ENCODE data around the gene HDAC8.

HDAC8 gene

DNA sequence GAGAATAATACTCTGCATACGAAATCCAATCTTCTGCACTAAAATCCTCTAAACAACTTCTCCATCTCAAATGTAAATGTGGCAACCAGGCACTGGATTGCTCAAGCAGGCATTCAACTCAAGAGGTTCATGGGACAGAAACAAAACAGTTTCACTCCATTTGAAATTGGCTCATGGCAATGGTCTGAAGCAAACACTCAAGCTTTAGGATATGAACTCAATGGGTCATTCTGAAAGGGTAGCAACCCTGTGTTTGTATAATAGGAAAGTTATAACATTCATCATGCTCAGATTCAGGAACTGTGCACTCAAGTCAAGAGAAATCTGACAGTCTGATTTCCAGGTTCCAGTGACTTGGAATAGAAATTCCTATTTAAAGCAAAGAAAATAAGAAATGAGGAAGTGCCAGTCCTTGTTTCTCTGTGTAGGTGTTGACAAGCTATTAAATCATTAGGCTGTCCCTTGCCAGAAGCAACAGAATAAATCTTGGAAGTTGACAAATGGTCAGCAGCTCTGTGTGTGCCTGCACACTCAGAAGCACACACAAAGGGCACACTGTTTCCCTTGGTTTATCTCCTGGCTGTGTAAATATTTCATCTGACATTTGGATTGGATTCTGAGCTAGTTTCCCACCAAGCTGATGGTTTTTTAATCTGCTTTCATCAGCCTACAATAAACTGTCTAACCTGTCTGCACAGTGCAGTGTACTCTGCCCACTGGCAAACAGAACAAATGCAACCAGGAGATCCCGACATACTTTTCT is 191.0 kb downstream of the HDAC8 start:
- DNase-seq (ENCODE audit: low read depth in 3 of 3): no peak

DNA sequence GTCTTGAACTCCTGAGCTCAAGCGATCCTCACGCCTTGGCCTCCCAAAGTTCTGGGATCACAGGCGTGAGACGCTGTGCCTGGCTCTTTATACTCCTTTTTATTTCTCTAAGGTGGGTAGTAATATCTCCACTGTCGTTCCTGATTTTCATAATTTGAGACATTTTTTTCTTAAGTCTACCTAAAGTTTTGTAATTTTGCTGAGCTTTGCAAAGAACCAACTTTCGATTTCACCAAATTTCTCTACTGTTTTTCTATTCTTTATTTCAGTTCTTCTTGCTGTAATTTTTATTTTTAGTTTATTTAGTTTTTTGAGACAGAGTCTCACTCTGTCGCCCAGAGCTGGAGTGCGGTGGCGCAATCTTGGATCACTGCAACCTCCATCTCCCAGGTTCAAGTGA is 196.5 kb downstream of the HDAC8 start:
- no peak for DNase-seq (ENCODE audit: low read depth in 3 of 3)

DNA sequence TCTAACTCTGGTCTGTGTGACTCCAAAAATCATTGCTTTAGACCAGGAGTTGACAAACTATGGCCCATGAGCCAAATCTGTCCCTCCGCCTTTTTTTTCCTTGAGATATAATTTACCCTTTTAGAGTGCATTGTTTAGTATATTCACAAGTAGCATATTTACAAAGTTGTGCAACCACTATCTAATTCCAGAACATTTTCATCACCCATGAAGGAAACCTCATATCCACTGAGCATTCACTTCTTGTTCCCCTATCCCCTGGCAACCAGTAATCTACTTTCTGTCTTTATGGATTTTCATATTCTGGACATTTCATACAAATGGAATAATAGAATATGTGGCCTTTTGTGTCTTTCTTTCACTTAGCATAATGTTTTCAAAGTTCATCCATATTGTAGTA is 199.5 kb downstream of the HDAC8 start:
- DNase-seq (ENCODE audit: low read depth in 3 of 3): no peak

DNA sequence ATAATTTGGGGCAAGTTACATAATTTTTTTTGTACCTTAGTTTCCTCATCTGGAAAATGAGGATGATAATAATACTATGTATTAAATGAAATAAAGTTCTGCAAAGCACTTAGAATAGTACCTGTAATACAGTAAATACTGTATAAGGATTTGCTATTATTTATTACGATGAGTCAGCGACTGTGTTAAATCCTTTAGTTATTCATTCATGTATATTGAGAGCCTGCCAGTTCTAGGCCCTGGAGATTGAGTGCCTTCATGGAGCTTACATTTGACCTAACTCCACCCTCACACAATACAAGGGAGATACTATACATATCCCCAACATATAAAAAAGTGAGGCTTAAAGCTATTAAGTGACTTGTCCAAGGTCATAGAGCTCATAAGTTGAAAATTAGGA is 199.9 kb downstream of the HDAC8 start:
- DNase-seq (ENCODE audit: low read depth in 3 of 3): no peak

DNA sequence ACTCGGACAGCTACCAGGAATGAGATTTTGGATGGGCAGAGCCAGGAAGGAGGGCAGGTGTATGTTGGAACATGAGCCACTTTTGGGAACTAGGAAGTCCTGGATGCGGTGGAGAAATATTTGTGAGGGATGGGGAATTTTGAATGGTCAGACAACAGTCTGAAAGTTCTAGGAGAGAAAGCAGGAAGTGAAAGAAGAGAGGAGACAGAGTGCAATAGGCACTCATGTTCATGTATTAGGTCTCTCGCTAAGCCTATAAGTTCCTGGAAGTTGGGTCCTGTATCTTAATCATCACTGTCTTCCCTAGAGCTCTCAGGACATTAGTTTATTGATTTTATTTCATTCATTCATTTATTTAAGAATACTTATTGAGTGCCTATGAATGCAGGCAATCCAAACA is 201.2 kb downstream of the HDAC8 start:
- DNase-seq (ENCODE audit: low read depth in 3 of 3): no peak

DNA sequence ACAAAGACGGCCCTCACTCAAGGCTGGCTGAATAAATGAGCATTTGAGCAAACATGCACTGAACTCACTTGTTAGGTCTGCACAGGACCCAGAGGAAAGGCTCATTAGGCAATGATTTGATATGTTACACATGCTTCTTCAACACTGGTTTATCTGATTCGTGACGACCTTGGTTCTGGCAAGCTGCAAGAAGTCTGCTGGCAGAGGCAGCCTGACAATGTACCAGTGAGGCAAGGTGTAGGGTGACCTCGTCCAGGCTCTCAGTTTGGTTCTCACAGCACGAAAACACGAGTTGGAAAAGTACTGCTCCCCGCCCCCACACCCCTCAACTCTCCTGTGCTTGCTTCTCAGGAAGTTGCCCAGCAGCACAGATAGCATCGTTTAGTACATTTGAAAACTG is 203.8 kb downstream of the HDAC8 start:
- DNase-seq (ENCODE audit: low read depth in 3 of 3): no peak

DNA sequence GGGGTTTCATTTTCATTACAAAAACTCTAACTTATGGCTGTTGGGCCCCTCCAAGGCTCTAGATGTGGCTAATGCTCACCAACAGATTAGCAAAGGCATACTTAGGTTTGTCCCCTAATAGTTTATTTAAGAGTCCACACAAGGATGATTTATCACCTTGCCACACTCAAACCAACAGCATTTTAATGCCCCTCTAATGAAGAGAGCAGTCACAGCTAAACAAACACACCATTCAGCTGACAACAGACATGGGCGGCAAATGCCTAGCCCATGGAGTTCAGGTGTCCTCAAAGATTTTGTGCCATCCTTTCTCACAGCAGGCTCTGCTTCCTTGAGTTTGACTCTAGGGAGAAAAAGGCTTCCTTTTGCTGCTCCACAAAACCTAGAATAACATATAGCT is 205.1 kb downstream of the HDAC8 start:
- no peak for DNase-seq (ENCODE audit: low read depth in 3 of 3)

DNA sequence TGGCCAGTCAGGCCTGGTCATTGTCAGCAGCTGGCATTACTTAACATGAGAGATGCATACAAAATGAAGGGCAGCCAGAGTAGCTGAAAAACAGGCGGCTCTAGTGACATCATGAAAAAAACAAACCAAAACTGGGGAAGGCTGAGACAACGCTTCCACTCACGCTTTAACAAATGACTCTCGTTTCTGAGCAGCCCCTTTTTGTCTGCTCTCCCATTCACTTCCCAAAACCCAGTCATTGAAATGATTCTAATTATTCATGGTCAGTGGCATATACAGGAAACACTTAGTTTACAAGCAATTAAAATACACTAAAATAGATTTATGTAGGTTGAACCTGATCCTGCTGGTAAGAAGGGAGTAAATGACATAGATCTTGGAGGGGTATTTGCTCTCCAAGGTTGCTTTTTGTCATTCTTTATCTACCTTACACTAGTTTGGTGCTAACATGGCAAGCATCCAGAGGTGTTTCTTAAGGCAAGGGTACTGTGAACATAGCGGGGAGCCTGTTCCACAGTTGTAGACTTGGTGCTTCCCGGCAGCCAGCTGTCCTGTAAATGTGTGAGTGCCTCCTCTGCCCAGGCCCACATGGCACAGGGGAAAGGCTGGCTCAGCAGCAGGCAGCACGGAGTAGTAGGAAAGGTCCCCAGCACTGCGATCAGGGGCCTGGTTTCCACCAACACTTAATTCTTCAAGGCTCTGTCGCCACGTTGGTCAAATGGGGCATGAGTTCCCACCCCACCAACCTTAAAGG is 205.8 kb downstream of the HDAC8 start:
- DNase-seq (ENCODE audit: low read depth in 3 of 3): no peak

DNA sequence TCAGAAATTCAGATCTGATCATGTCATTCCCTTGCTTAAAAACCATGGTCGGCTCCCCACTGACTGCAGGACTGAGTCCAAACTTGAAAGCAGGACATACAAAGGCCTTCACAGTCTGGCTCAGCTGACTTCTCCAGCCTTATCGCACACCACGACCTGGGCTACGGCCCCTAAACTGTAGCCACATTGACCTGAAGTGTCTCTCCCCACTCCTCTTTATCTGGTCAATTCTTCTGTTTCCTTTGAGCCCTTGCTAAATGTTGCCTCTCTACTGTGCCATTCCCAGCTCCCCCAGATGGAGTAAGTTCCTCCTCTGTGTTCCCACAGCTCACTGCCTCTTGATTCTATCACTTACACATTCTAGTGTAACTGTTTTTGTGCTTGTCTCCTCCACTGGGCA is 206.5 kb downstream of the HDAC8 start:
- DNase-seq (ENCODE audit: low read depth in 3 of 3): no peak

DNA sequence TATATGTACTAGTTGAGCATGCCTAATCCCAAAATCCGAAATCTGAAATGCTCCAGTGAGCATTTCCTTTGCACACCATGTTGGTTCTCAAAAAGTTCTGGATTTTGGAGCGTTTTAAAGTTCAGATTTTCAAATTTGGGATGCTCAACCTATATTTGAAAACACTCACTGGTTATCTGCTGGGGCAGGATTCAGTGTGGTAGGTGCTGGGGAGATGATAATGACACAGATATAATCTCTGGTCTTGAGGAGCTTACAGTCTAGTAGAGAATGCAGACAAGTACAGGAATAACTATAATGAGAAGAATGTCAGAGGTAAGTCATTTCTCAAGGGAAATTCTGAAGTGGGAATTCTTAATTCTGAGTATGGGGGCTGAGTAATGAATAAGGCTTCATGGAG is 207.5 kb downstream of the HDAC8 start:
- no peak for DNase-seq (ENCODE audit: low read depth in 3 of 3)

DNA sequence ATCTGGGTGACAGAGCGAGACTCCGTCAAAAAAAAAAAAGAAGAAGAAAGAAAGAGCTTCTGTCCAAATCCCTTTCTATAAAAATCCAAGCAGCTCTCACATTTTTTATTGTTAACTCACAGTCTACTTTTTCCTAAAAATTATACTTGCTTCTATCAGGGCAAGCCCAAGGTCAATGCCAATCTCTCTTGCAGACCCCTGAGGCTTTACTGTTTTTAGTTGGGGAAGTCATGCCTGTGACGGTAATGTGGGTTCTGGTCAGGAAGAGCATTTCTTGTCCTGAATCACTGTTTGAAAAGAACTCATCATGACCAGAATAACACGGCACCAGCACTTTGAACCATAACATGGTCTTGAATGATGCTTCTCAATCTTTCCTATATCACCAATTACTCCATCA is 212.3 kb downstream of the HDAC8 start:
- DNase-seq (ENCODE audit: low read depth in 3 of 3): no peak

DNA sequence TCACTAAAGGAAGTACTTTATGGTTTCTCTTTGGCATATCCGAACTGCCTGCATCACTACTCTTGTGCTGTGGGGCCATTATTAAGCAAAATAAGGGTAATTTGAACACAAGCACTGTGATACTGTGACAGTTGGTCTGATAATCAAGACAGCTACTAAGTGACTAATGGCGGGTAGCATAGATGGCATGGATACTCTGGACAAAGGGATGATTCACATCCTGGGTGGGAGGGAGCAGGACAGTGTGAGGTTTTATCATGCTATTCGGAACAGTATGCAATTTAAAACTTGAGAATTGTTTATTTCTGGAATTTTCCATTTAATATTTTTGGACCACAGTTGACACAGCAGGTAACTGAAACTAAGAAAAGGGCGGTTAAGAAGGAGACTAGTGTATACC is 214.3 kb downstream of the HDAC8 start:
- DNase-seq (ENCODE audit: low read depth in 3 of 3): no peak

DNA sequence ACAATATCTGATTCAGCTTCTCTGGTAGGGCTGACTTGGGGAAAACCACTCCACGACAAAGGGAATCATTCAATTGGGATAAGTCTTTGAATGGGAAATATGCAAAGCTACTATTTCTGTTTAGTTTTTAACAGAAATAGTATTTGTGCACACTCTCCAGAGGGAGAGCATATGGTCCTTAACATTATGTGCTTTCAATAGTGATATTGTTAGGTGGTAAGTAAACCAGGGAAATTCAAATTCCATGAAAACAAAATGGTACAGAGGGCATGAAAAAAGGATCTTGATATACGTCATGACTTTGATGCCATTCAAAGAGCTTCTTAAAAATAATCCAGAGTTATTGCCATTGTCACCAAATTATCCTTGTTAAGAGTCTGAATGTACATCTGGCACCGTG is 219.9 kb downstream of the HDAC8 start:
- DNase-seq (ENCODE audit: low read depth in 3 of 3): no peak

DNA sequence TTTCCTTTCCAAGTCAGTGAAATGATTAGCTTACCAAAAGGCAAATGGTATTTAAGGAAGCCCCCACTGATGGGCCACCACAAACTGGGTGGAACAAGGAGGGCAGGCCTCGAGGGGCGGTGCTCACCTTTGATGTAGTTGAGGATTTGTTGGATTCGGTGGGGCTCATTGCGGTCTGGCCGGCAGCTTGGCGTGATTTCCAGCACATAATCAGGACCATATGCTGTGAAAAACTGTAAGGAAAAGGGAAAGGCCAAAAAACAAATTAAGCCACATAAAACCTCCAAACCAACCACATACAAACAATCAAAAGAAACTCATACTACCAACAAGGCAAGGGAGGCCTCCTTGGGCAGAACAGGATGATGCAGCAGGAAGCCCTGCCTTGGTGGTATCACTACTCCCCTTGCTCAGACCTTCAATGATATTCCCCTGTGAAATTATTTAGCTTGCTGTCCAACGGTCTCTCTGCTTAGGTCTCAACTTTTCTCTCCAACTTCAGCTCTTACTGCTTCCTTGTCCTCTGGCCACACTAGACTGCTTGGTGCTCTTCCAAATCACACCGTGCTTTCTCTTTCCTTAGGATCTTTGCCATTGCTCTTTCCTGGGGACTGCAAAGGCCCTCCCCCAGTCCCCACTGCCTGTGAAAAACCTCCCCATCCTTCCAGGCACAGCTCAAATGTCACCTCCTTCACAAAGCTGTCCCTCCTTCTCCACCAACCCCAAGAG is 220.9 kb downstream of the HDAC8 start:
- DNase-seq (ENCODE audit: low read depth in 3 of 3): no peak

DNA sequence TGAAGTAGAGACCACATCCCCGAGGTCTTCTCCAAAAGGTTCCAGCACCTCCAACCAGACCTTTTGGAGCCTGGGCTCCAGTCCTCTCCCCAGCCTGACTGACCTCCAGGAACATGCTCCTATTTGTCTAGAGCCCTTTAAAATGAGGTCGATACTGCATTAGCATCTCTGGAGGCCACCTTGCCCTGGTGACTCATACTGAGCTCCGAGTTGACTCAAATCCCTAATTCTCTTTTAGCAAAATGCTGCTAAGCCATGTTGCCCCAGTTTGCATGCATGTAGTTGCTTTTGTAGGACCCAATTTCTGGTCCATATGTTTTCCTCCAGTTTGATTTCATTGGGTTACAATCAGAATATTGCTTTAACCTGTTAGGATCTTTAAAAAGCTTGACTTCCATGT is 223.5 kb downstream of the HDAC8 start:
- peak in 2 of 3 donors; percentile 1 to 9 for DNase-seq (ENCODE audit: low read depth in 3 of 3)

DNA sequence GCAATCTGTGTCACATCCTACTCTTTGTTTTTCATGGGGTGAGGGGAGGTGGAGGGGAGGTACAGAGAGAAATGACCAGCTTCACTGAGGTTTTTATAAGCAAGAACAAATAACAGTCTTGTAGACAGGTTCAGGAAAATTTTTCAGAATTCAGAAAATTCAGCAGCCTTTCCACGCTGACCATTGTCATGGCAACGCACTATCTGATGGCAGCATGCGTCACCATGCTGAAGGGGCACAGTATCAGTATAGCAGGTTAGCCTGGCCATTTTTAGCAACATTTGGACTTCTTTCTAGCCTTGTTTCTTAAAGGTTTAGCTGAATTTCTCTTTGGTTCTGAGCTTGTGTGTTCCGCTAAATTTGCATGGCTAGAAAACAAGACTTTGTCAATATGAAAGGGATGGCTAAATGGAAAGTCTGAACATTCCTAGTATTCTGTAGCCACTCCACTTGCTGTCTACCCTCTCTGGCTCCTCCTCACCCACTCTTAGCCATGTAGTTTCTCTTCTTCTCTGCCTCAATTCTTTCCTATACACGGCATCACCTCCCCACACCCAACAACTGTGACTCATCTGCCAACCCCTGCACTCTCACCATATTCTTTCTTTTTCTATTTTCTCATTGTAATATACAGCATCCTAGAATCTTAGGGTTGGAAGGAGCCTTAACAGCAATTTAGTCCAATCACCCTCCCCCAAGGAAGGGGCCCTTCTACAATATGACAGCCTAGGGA is 224.2 kb downstream of the HDAC8 start:
- peak in 1 of 3 donors; percentile 16 for DNase-seq (ENCODE audit: low read depth in 3 of 3)

DNA sequence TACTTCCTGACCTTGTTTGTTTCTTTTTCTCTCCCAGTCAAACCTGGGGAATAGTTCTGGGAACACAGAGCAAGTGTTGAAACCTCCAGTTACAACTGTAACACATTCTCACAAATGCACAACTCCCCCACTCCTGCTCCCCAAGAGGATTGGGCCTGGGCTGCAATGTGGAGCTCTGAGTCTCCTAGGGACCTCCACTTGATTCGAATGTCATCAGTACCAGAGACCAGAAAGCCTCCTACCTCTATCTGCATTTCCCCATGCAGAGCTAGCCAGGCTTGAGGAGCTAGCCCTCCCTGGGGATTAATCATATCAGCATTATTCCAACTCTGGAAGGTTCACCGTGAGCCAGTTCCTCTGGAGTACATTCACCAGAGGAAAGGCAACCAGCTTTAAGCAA is 225.3 kb downstream of the HDAC8 start:
- no peak for DNase-seq (ENCODE audit: low read depth in 3 of 3)

DNA sequence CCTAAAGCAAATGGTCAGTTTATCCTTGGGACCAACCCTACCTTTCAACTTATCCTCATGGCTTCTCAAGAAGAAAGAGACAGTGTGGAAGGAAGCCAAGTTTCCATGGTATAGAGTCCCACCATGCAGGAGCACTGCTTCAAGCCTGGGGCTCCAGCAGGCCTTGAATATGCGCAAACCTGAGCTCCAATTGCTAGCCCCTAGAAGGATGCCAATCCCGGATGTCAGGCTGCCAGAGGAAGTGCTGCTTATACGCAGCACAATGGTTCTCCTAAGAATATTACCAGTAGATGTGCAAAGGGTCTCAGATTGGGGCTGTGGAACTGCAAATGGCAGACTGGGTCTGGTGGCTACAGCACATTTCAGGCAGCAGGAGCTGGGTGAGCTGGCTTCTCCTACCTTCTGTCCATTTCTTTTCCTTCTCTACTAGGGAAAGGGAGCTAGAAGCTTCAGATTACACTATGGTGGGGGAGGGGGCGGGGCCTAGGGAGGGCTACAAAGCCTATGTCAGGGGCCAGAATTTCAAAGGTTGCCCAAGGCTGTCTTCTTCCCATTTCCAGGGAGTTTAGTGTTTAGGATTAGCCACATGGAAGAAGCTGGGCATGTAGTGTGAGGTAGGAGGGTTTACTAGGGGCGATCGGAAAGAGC is 226.2 kb downstream of the HDAC8 start:
- no peak for DNase-seq (ENCODE audit: low read depth in 3 of 3)

DNA sequence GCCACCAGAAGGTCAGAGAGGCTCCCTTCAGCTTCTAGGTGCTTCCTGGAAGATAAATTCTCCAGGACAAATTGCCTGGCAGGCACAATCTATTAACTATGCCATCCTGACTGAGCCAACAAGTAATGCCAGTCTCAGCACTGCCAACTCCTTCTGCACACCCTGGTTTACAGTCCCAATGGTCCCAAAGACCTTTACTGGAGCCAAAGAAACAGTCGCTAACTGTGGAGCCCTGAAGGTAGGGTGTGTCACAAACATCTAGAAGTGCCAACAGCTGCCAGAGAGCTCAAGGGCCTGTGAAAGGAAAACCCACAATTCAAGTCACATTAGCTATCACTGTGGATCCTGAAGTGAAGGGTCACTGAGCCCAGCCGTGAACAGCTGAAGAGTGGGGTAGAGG is 232.0 kb downstream of the HDAC8 start:
- DNase-seq (ENCODE audit: low read depth in 3 of 3): no peak

DNA sequence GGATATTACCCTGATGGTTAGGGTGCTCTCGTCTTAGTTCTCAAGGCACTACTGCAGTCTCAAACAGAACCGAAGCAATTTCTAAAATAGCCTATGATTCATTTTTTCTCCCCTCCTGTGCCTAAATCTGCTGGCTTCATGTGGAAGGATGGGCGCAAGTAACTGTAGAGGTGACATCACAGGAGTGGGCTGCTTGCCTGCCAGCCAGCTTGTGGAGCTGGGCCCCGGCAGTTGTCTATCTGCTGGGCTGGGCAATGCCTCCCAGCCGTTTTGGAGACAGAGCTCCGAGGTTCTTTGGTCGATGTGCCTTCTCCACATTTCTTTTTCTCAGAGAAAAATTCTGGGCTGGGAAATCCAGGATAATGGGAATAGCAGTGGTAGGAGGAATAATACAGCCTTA is 232.6 kb downstream of the HDAC8 start:
- DNase-seq (ENCODE audit: low read depth in 3 of 3): no peak

DNA sequence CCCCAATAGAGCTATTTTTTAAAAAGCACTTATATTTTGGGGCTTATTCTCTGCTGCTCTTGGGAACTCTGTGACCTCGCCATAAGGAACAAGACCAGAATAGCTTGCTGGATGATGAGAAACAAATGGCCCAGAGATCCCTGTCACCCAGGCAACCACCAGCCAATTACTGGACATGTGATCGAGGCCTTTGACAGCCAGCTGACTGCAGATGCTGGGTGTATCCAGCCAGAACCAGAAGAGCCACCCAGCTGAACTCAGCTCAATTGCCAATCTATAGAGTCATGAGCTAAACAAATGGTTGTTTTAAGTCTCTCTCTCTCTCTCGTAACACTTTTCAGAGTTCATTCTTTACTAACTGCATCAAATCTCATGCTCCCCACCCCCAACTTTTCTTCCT is 242.5 kb downstream of the HDAC8 start:
- DNase-seq (ENCODE audit: low read depth in 3 of 3): no peak
